HG02885 (cell line): ENCODE measurements around the gene MPHOSPH8.
A peak's percentile ranks its signal among the peaks of the same experiment; 100 is the strongest.

Experiments used
- ATAC-seq: cut with Tn5 transposase; IDR thresholded peaks from one replicate; pipeline ENCODE4 v1.9.1; 2021; ENCODE audit warnings: mild to moderate bottlenecking; ENCODE audit not compliant: unreplicated experiment, poor library complexity

The MPHOSPH8 gene, protein sequence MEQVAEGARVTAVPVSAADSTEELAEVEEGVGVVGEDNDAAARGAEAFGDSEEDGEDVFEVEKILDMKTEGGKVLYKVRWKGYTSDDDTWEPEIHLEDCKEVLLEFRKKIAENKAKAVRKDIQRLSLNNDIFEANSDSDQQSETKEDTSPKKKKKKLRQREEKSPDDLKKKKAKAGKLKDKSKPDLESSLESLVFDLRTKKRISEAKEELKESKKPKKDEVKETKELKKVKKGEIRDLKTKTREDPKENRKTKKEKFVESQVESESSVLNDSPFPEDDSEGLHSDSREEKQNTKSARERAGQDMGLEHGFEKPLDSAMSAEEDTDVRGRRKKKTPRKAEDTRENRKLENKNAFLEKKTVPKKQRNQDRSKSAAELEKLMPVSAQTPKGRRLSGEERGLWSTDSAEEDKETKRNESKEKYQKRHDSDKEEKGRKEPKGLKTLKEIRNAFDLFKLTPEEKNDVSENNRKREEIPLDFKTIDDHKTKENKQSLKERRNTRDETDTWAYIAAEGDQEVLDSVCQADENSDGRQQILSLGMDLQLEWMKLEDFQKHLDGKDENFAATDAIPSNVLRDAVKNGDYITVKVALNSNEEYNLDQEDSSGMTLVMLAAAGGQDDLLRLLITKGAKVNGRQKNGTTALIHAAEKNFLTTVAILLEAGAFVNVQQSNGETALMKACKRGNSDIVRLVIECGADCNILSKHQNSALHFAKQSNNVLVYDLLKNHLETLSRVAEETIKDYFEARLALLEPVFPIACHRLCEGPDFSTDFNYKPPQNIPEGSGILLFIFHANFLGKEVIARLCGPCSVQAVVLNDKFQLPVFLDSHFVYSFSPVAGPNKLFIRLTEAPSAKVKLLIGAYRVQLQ

DNA sequence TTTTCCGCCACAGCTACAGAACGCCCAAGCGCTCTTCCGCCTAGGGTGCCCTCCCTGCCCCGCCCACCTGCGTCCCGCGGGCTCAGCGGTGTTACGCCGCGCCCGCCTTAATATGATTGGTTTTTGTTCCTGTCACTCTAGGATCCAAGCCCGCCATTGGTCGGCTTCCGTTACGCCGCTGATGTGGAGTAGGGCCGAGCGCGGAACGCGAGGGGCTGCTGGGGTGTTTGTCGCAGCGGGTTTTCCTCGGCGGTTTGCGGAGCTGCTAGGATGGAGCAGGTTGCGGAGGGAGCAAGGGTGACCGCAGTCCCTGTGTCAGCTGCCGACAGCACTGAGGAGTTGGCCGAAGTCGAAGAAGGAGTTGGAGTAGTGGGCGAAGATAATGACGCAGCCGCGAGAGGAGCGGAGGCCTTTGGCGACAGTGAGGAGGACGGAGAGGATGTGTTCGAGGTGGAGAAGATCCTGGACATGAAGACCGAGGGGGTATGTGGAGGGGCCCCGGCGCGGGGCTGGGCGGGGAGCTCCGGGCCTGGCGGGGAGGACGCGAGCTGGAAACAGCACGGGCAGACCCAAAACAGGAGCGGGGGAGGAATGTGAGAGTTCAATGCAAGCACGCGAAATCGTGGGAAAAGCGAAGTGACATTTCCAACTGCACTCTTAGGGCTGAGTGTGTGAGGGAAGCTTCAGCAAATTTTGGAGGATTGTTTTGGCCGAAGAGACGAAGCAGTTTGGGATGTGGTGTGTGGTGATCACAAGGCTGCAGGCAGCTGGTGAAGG lies at the start of gene MPHOSPH8:
Gene MPHOSPH8 (plus strand): TSS at position 181 of the 777 bp plus-strand sequence. CDS start 90 bp downstream, at position 271.
- ATAC-seq, result peak; percentile 98

DNA sequence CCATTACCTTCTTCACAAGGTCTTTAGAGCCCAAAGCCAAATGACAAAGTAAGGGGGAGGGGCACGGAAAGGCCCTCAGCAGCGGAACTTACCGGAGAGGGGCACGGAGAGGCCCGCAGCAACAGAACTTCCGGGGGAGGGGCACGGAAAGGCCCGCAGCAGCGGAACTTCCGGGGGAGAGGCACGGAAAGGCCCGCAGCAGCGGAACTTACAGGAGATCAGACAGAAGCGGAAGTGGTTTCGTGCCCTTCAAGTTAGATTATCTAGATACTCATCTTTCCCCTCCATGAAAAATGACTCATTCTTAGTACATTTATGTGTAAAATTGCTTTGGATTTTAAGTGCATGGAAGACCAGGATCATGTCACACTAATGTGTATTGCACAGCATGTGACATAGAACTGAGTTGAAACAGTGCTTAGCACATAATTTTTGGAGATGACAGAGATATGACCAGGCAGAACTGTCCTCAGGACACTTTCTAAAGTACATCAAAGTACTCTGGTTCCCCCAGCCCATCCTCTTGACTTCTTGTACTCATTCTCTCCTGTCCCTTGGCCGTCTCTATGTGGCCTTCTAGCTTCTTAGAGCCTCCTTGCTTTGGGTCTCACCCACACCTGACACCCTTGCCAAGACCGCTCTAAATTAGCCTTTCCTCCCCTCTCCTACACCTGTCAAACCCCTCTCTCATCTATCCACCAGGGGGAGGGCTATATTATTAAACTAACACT lies 46.4 kb upstream of the MPHOSPH8 start:
- peak; percentile 73 for ATAC-seq

DNA sequence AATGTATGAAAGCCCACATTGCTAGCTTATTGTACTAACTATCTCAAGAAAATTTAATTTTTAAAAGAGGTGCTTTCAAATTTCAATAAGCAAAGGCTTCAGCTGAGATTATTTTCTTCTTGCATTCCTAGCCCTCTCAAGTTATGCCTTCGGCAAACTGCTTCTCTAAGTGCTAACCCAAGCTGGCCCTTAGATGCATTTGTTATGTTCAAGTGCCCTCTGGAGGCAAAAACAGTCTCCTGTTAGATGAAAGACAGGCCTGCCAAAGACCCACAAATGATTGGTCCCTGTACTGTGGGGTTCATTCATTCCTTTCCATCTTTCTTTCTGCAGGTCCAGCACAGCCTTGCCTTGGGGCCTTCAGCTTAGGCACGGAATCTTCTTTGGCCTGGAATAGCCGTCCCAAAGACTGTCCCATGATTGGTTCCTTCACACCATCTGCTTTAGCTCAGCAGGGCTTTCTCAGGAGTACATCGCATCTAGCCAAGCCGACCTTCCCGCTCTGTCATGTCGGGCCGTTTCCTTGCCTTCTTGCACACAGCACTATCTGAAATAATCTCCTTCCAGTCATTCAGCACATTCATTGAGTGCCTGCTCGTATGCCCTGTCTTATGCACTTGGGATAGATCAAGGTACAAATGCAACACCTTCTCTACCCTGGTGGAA lies 45.7 kb upstream of the MPHOSPH8 start:
- ATAC-seq, result peak; percentile 83

DNA sequence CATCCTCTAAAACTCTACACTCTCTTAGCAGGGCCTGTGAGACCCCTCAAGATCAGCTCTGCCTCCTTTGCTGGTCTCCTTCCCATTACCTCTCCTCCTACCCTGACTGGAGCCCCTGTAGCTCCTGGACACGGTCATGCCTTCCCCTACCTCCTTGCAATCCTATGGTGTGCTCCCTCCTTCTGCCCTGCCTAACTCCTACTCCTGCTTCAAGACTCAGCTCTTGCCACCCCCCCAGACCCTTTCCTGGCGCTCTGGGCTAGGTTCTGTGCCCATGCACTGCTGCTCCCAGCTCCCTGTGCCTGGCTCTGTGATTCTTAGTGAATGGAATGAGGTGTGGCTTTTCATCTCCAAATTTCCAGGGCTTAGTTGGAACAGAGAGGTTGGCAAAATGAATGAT lies 44.1 kb upstream of the MPHOSPH8 start:
- ATAC-seq, result no peak

DNA sequence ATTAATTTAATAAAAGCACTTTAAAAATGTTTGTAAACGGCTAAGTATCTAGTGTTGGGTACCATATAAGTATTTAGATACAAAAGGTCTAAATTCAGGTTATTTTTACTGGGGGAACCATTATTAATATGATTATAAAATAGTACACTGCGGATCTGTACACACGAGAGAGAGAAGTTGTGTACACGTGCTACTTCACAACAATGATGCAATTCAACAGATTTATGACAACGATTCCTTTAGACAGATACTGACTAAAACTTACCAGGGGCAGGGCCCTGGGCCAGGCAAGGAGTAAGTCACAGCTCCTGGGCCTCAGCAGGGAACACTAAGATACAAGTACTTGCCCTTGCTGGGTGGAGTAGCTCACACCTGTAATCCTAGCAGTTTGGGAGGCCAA lies 43.0 kb upstream of the MPHOSPH8 start:
- no peak for ATAC-seq

DNA sequence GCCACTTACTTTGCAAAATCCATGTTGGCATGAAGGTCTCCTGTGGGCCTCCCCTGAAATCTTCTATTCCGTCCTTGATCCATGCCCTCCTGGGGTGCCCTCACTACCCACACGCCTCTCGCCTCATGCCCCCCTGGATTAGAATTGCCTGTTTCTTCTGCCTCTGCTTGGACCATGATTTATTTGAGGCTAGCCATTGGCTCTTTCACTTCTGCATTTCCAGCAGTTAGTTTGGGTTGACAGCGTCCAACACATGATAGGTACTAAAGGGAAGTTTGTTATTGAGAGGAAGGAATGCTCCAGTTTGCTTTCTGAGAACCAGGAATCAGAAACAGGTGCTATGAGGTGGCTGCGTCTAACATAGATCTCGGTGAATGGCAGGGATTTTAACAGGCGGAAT lies 41.6 kb upstream of the MPHOSPH8 start:
- ATAC-seq, result no peak

DNA sequence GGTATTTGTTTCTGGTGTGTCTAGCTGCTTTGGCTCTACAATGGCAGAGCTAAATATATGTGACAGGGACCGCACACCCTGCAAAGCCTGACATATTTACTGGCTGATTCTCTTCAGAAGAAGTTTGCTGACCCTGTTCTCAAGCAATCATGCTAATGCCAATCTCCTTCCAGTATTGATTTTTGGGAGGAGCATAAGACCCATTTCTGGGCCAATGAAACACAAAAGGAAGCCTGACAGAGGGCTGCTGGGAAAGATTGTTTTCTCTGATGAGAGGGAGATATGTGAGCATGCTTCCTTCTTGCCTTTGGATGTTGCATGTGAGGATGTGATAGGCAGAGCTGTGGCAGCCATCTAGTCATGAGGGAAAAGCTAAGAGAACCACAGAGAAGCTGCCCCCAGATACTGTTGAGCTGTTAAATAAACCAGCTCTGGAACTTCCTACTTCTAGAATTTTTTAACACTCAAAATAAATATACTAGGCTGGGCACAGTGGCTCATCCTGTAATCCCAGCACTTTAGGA lies 40.7 kb upstream of the MPHOSPH8 start:
- ATAC-seq, result no peak

DNA sequence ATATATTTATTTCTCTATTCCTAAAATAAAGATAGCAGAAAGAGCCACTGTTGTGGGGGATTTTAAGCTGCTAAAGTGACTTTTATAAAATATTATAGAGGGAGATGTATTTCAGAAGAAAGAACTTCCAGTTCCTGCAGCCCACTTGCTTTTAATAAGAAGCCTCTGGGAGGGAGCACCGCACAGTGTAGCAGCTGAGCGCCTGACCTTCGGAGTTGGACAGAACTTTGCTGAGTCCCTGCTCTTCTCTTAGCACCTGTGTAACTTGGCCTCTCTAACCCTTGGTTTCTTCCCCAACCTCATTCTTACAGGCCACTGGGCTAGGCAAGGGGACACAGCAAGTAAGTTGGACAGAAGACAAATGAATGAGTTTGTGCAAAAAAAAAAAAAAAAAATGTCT lies 37.4 kb upstream of the MPHOSPH8 start:
- no peak for ATAC-seq

DNA sequence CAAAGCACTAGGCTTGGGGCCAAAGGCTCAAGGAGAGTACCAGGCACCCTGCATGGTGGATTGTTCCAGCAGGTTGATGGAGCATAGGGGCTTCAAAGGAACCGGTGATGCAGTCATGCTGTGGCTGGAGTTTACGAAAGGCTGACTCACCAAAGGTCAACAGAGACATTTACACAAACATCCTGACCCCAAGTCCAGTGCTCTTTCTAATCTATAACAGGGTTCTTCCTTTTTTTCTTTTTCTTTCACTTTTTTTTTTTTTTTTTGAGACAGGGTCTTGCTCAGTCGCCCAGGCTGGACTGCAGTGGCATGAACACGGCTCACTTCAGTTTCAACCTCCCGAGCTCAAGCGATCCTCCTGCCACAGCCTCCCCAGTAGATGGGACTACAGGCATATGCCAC lies 36.5 kb upstream of the MPHOSPH8 start:
- ATAC-seq, result no peak

DNA sequence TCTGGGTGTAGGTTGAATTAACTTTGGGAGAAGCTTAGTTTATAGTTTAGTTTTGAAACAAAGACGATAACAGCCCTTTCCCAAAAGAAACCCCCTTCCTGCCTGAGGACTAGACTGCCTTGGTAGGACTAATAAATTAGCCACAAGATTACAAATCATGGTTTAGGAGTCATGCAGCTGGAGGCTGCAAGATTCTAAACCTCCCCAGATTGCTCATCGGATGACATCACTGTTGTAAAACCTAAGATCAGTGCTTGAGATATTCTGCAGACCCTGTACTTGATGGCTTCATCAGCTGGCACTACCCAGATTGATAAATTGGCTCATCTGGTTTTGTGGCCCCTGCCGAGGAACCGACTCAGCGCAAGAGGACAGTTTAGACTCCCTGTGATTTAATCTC lies 35.9 kb upstream of the MPHOSPH8 start:
- no peak for ATAC-seq

DNA sequence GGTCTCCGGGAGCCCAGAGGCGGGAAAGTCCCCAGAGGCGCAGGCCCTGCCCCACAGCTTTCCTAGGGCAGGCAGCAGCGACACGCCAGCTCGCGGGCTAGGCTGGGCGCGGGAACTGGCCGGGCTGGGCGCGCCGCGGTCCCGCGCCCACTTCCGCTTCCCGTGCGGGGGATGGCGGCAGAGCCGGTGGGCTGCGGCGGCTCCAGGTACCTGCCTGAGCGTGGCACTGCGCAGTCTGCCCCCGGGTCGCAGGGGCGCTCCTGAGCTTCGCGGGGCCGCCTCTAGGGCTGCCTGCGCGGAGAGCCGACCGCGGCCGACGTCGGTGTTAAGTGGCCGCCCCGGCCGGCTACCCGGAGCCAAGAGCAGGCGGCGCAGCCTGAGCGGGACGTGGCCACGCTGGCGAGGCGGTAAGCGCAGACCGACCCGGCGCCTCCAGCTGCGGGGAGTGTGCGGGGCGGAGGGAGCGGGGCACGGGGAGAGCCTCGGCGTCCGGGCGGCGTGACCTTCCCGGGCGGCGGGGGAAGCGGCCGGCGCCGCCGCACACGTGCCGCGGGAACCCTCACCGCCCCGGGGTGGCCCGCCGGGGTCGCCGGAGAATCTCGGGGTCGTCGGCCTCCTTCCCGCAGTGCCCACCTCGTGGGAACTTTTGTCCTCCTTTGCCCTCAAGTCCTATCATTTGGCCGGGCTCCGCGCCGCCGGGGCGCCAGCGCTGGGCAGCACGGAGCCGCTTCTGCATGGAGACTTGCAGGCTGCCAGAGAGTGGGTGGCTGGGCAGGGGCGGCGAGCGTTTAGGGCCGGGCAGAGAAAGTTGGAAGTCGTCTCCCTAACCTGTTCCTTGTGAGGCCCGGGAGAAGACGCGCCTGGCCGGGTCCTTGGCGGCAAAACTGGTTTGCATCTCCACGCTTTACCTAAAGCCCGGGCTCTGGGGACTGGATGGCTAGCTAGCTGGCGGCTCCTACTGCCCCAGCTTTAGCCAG lies 31.4 kb upstream of the MPHOSPH8 start:
- ATAC-seq, result peak; percentile 87

DNA sequence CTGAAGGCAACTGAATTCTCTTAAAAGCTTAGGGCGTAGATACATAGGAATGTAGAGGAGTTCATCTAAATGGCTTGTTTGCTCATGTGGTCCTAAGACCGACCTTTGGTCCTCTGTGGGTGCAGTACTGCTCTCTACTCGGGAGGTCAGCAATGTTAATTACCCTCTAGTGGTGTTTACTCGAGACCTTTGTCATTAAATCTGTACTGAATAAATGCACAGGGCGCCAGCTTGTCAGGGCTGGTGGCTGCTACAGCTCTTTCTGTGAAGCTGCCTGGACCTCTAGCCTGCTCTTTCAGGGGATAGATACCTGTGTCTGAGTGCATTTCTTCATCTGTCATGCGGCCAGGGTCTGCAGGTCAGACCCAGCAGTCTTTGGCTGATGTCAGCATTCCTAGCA lies 29.2 kb upstream of the MPHOSPH8 start:
- no peak for ATAC-seq

DNA sequence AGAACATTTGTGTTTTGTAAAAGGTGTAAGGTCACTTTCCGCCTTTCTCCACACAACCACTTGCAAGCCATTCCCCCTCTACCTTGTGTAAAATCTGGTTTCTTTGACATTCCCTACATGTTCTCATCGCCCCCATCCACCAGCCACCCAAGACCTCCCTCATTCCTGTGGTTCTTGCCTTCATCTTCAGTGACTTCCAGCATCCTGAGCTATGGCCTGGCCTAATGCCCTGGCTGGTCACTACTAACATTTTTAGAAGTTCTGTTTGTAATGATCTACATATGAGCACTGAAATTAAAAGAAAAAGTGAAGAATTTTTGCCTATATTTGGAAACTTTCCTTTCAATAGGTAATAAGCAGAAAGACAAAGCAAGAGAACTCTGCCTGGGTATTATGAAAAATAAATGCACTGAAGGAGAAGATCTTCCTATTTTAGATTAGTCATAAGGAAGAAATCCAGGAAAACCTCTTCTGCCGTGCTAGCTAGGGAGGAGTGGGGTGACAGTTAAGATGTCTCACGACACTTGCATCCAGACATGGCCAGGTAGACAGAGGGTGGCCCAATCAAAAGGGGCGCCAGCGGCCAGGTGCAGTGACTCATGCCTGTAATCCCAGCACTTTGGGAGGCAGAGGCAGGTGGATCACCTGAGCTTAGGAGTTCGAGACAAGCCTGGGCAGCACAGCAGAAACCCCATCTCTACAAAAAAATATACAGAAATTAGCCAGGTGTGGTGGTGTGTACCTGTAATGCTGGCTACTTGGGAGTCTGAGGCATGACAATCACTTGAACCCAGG lies 28.1 kb upstream of the MPHOSPH8 start:
- no peak for ATAC-seq

DNA sequence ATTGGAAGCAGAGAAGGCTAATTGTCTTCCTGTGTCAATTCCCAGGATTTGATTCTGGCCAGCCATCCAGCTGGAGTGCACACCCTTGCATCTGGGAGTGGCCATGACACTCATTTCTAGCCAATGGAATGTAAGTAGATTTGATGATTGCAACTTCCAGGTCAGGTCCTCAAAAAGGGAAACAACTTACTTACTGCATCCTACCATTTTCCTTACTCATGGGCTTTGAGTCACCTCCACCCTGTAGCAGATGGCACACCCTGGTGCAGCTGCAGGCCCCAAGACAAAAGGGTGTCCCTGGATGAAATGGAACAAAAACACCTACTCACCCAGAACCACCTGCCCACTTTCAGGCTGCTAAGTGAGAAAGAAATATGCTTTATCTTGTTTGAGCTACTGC lies 27.3 kb upstream of the MPHOSPH8 start:
- no peak for ATAC-seq

DNA sequence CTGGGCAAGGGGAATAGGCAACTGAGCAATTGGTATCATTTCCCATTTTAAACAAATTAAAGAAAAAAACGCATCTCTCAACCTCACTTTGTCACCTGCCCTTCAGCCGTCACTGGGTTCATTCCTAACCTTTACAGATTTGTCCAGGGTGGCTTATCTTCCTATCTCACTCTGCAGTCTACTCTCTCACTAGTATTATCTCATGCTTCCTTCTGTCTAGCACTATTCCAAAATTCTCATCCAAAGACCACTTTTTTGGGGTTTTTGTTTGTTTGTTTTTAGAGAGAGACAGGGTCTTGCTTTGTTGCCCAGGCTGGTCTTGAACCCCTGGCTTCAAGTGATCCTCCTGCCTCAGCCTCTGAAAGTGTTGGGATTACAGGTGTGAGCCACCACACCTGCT lies 26.7 kb upstream of the MPHOSPH8 start:
- ATAC-seq, result no peak

DNA sequence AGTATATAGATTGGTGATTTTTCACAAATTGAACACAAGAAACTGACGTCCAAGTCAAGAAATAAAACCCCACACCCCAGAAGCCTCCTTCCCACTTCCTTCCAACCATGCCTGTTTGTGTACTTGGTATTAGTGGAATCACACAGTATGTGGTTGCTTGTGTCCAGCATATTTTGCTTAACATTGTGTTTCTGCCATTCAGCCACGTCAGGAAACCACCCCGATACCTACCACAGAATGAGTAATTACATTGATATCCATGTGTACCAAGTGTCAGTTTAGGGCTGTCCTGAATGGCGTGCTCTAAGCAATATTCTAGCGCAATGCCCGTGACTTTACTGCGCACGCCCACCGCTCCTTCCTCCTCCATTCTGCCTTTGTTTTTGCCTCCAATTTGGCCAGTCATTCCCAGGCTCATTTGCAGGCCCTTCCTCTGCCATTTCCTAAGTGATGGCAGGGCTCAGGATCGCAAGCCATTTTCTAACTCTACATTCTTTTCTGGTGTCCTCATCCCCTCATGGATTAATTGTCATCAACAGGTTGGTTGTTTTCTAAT lies 25.9 kb upstream of the MPHOSPH8 start:
- ATAC-seq, result no peak

DNA sequence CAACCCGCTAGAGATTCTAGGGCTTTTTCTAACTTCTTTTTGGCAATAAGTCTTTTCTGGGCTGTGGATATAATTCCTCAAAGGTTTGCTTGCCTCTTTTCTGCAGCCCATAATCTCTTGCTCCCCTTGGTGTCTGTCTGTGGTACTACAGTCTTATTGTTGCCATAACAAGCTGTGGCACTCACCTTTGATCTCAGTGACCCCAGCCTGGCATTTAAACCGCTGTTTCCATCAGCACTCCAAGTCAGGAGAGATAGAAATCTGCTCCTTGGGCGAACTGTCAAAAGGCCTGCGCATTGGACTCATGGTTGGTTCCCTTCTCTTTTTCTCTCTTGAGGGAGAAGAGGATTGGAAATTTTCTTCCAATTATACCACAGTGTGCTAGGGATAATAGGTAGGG lies 14.5 kb upstream of the MPHOSPH8 start:
- peak; percentile 81 for ATAC-seq
